HG03432 (cell line): ENCODE results near the gene CIDEC.

Source experiments
- ATAC-seq: cut with Tn5 transposase; IDR thresholded peaks from one replicate; pipeline ENCODE4 v1.9.1; 2021; ENCODE audit warnings: mild to moderate bottlenecking, moderate library complexity; ENCODE audit not compliant: unreplicated experiment

The CIDEC gene

GRCh38 chr3:9817436-9817835 lies 62.6 kb downstream of the CIDEC start:
- ATAC-seq: no peak
